ENCODE data around the gene BUD13. TPM values are rescaled to one million over a fixed set of nuclear protein-coding genes. Genes with fewer than 3 reads are reported as not detected.

The BUD13 gene
- total and polyA plus RNA-seq, 2 of the 13 experiments (the other 11 are each of a cell fraction or from before 2014, with no cell fraction given): 13.3 to 25.9 TPM

DNA sequence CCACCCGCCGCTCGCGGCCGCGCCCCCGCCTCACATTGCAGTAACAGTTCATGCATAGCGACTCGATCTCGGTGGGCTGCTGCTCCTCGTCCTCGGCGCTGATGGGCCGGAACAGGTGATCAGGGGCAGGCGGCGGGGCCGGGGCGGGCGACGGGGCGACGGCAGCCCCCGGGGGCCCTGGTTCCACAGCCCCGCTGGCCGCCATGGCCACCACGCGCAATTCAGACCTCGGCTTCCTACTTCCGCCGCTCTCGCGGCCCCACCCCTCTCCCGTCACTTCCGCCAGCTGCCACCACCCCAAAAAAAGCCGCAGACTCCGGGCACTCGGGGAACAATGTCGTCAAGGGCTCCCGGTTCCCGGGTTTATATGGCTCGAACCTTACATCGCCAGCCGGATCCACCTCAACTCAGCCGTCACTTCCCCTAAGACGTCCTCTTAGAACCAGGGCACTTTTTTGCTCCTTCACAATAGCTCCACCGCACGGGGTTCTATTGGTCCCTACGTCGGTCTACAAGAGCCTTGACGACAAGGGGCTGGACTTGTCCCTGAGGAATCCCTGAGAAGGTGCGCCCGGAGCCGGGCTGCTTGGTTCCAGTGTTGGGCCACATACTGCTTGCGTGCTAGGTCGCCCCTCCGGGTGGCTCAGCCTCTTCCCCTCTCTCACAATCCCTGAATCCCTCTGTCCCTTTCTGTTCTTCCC lies 15.1 kb upstream of the BUD13 start, which contains the start of gene ZPR1 (continued):
- TF ChIP-seq PCBP2 (optimal IDR thresholded peaks at IDR 0.05; ENCODE audit: low read depth, low read length, poor library complexity, severe bottlenecking) (peak; percentile 38), KLF16 (CRISPR knock-in tag; IDR thresholded peaks at IDR 0.05) (peak in 1 of 2 experiments; percentile 82; a peak in 2 of 4 replicates), ZNF776 (CRISPR knock-in tag; IDR thresholded peaks at IDR 0.05) (peak; percentile 78; the same call in 1 of the 2 replicates), GPBP1L1 (CRISPR knock-in tag; IDR thresholded peaks at IDR 0.05) (no peak), ZNF644 (CRISPR knock-in tag; IDR thresholded peaks at IDR 0.05; ENCODE audit: low read depth) (no peak), KDM5B (CRISPR knock-in tag; IDR thresholded peaks at IDR 0.05; ENCODE audit: borderline replicate concordance) (peak; percentile 39; the same call in 1 of the 2 replicates), DMAP1 (CRISPR knock-in tag; IDR thresholded peaks at IDR 0.05) (0 out of 2 replicates have a peak, but pooled peaks have one; percentile 62), ZNF740 (CRISPR knock-in tag; IDR thresholded peaks at IDR 0.05) (no peak), ELF1 (CRISPR knock-in tag; IDR thresholded peaks at IDR 0.05) (peak; percentile 87), E2F5 (CRISPR knock-in tag; conservative IDR thresholded peaks at IDR 0.05) (no peak), ARHGAP35 (CRISPR knock-in tag; IDR thresholded peaks at IDR 0.05; ENCODE audit: borderline replicate concordance) (peak; percentile 69; the same call in 1 of the 2 replicates), AKAP8 (CRISPR knock-in tag; IDR thresholded peaks at IDR 0.05) (no peak; the same call in 1 of the 2 replicates), ZFP36L2 (CRISPR knock-in tag; IDR thresholded peaks at IDR 0.05) (0 out of 2 replicates have a peak, but pooled peaks have one; percentile 43), HDAC1 (CRISPR knock-in tag; IDR thresholded peaks at IDR 0.05) (peak; percentile 81), HIVEP1 (CRISPR knock-in tag; IDR thresholded peaks at IDR 0.05) (peak; percentile 37; the same call in 1 of the 2 replicates), GPN1 (CRISPR knock-in tag; IDR thresholded peaks at IDR 0.05; ENCODE audit: borderline replicate concordance) (no peak)
- TF ChIP-seq, protein P1, sequence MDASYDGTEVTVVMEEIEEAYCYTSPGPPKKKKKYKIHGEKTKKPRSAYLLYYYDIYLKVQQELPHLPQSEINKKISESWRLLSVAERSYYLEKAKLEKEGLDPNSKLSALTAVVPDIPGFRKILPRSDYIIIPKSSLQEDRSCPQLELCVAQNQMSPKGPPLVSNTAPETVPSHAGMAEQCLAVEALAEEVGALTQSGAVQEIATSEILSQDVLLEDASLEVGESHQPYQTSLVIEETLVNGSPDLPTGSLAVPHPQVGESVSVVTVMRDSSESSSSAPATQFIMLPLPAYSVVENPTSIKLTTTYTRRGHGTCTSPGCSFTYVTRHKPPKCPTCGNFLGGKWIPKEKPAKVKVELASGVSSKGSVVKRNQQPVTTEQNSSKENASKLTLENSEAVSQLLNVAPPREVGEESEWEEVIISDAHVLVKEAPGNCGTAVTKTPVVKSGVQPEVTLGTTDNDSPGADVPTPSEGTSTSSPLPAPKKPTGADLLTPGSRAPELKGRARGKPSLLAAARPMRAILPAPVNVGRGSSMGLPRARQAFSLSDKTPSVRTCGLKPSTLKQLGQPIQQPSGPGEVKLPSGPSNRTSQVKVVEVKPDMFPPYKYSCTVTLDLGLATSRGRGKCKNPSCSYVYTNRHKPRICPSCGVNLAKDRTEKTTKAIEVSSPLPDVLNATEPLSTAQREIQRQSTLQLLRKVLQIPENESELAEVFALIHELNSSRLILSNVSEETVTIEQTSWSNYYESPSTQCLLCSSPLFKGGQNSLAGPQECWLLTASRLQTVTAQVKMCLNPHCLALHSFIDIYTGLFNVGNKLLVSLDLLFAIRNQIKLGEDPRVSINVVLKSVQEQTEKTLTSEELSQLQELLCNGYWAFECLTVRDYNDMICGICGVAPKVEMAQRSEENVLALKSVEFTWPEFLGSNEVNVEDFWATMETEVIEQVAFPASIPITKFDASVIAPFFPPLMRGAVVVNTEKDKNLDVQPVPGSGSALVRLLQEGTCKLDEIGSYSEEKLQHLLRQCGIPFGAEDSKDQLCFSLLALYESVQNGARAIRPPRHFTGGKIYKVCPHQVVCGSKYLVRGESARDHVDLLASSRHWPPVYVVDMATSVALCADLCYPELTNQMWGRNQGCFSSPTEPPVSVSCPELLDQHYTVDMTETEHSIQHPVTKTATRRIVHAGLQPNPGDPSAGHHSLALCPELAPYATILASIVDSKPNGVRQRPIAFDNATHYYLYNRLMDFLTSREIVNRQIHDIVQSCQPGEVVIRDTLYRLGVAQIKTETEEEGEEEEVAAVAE (CRISPR knock-in tag; IDR thresholded peaks at IDR 0.05; ENCODE audit: borderline replicate concordance): no peak; the same call in 1 of the 2 replicates
- TF ChIP-seq, protein P2, sequence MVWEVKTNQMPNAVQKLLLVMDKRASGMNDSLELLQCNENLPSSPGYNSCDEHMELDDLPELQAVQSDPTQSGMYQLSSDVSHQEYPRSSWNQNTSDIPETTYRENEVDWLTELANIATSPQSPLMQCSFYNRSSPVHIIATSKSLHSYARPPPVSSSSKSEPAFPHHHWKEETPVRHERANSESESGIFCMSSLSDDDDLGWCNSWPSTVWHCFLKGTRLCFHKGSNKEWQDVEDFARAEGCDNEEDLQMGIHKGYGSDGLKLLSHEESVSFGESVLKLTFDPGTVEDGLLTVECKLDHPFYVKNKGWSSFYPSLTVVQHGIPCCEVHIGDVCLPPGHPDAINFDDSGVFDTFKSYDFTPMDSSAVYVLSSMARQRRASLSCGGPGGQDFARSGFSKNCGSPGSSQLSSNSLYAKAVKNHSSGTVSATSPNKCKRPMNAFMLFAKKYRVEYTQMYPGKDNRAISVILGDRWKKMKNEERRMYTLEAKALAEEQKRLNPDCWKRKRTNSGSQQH (CRISPR knock-in tag; IDR thresholded peaks at IDR 0.05; ENCODE audit: low read depth): no peak
- TF ChIP-seq, protein P3, sequence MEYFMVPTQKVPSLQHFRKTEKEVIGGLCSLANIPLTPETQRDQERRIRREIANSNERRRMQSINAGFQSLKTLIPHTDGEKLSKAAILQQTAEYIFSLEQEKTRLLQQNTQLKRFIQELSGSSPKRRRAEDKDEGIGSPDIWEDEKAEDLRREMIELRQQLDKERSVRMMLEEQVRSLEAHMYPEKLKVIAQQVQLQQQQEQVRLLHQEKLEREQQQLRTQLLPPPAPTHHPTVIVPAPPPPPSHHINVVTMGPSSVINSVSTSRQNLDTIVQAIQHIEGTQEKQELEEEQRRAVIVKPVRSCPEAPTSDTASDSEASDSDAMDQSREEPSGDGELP (IDR thresholded peaks at IDR 0.05; ENCODE audit: borderline replicate concordance, low read depth): peak; percentile 98

Measured in HepG2 (cell line).